Measurements from ENCODE around the gene CYP27C1.

The CYP27C1 gene

DNA sequence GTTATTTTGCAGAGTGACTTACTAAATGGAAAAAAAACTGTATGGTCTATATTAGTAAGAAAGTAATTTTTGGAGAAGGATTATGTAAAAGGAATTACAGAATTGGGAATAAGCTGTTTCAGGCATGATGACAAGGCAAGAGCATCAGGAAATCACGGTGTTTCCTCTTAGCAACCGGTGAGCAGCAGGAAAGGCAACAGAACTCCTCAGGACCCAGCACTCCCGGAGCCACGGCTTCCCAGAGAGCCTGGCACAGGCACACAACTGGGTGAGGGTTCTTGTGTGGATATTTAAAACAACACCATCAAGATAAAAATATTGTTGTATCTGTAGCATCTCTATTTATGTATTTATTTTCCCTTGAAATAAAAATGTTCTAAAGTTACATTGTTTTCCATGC is 34.4 kb downstream of the CYP27C1 start:
- in situ Hi-C loops (cut with MboI; ENCODE audit: low sequenced_read_pairs, unreplicated experiment), result no loop called here
- no peak for DNase-seq (ENCODE audit: low spot score)
- TF ChIP-seq CTCF (IDR thresholded peaks at IDR 0.05; ENCODE audit: borderline replicate concordance, control extremely low read depth, extremely low read depth, insufficient read depth, missing control alignments), result no peak

GRCh38 chr2:127185093-127185492 is 35.0 kb downstream of the CYP27C1 start:
- no peak for DNase-seq (ENCODE audit: low spot score)
- in situ Hi-C loops (cut with MboI; ENCODE audit: low sequenced_read_pairs, unreplicated experiment), result no loop called here
- TF ChIP-seq CTCF (IDR thresholded peaks at IDR 0.05; ENCODE audit: borderline replicate concordance, control extremely low read depth, extremely low read depth, insufficient read depth, missing control alignments), result no peak

- in situ Hi-C loops (cut with MboI; ENCODE audit: low sequenced_read_pairs, unreplicated experiment), result no loop called here
These were observed 36.3 kb downstream of the CYP27C1 start for GRCh38 chr2:127183771-127184170.

GRCh38 chr2:127182626-127183458 is 37.3 kb downstream of the CYP27C1 start:
- in situ Hi-C loops (cut with MboI; ENCODE audit: low sequenced_read_pairs, unreplicated experiment), result no loop called here
- DNase-seq (ENCODE audit: low spot score), result no peak
- no peak for TF ChIP-seq CTCF (IDR thresholded peaks at IDR 0.05; ENCODE audit: borderline replicate concordance, control extremely low read depth, extremely low read depth, insufficient read depth, missing control alignments)

More at GRCh38 chr2:127183771-127184170, 36.3 kb downstream of the CYP27C1 start:
- no peak for TF ChIP-seq CTCF (IDR thresholded peaks at IDR 0.05; ENCODE audit: borderline replicate concordance, control extremely low read depth, extremely low read depth, insufficient read depth, missing control alignments)
- no peak for DNase-seq (ENCODE audit: low spot score)

DNA sequence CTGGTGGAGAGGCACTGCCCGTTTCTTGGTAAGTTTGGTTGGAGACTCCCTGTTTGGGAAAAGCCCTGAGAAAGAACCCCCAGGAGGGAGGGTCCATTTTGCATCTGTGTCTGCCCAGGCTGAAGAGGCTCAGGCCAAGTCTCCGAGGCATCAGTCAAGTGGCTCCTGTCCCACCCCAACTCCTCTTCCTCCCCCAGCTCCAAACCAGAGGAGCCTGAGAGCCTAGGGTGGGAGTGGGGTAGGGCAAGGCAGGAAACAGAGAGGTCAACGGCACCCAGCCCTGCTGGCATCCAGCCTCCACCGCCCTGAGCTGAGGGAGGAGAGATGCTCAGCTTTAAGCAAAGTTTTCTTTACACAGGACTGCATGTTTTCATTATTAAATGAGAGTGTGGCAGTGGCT is 38.2 kb downstream of the CYP27C1 start:
- TF ChIP-seq CTCF (IDR thresholded peaks at IDR 0.05; ENCODE audit: borderline replicate concordance, control extremely low read depth, extremely low read depth, insufficient read depth, missing control alignments), result no peak
- in situ Hi-C loops (cut with MboI; ENCODE audit: low sequenced_read_pairs, unreplicated experiment), result no loop called here
- DNase-seq (ENCODE audit: low spot score), result no peak

GRCh38 chr2:127179766-127180165 is 40.3 kb downstream of the CYP27C1 start:
- TF ChIP-seq CTCF (IDR thresholded peaks at IDR 0.05; ENCODE audit: borderline replicate concordance, control extremely low read depth, extremely low read depth, insufficient read depth, missing control alignments), result no peak
- DNase-seq (ENCODE audit: low spot score), result no peak
- in situ Hi-C loops (cut with MboI; ENCODE audit: low sequenced_read_pairs, unreplicated experiment), result no loop called here

All from GM13976 (cell line).